ENCODE results near the gene ANKRD13B. TPM values are rescaled to one million over a fixed set of nuclear protein-coding genes. Genes with fewer than 3 reads are reported as not detected.

The ANKRD13B gene
- total and polyA plus RNA-seq, 2 of the 13 experiments (the other 11 are each of a cell fraction or from before 2014, with no cell fraction given) = 1.7 to 1.8 TPM

GRCh38 chr17:29617125-29617480, 24.2 kb downstream of the ANKRD13B start (continued):
- no peak for TF ChIP-seq ZNF850 (CRISPR knock-in tag; conservative IDR thresholded peaks at IDR 0.05)
- TF ChIP-seq YEATS2 (CRISPR knock-in tag; IDR thresholded peaks at IDR 0.05; ENCODE audit: borderline replicate concordance) = no peak
- TF ChIP-seq STAG1 (CRISPR knock-in tag; IDR thresholded peaks at IDR 0.05) = peak; percentile 51
- TF ChIP-seq SP5 (CRISPR knock-in tag; IDR thresholded peaks at IDR 0.05; ENCODE audit: borderline replicate concordance, low read depth) = 0 out of 2 replicates have a peak, but pooled peaks have one; percentile 11
- no peak for TF ChIP-seq BCL3 (CRISPR knock-in tag; IDR thresholded peaks at IDR 0.05)
- no peak for TF ChIP-seq ZSCAN21 (CRISPR knock-in tag; IDR thresholded peaks at IDR 0.05; ENCODE audit: borderline replicate concordance)
- TF ChIP-seq REPIN1 (CRISPR knock-in tag; IDR thresholded peaks at IDR 0.05; ENCODE audit: borderline replicate concordance, low read depth) = 0 out of 2 replicates have a peak, but pooled peaks have one; percentile 43
- peak; percentile 51; the same call in 1 of the 2 replicates for TF ChIP-seq ZNF263 (CRISPR knock-in tag; IDR thresholded peaks at IDR 0.05)
- no peak for TF ChIP-seq TRIM22 (IDR thresholded peaks at IDR 0.05)
- TF ChIP-seq ZNF883 (CRISPR knock-in tag; IDR thresholded peaks at IDR 0.05; ENCODE audit: not compliant biosample characterization) = no peak
- peak; percentile 46; the same call in 1 of the 2 replicates for TF ChIP-seq FOSL2 (CRISPR knock-in tag; IDR thresholded peaks at IDR 0.05)
- no peak for TF ChIP-seq TOE1 (CRISPR knock-in tag; IDR thresholded peaks at IDR 0.05)
- TF ChIP-seq NR2F2 (IDR thresholded peaks at IDR 0.05; ENCODE audit: borderline replicate concordance, low read depth) = no peak
- TF ChIP-seq ZNF558 (CRISPR knock-in tag; IDR thresholded peaks at IDR 0.05; ENCODE audit: borderline replicate concordance) = no peak
- no peak for TF ChIP-seq NR1H2 (CRISPR knock-in tag; IDR thresholded peaks at IDR 0.05; ENCODE audit: borderline replicate concordance, low read depth)
- no peak for TF ChIP-seq ATF6 (CRISPR knock-in tag; conservative IDR thresholded peaks at IDR 0.05)
- no peak for TF ChIP-seq GRHL1 (CRISPR knock-in tag; conservative IDR thresholded peaks at IDR 0.05)
- no peak for TF ChIP-seq PTBP1 (IDR thresholded peaks at IDR 0.05; ENCODE audit: low read depth, low read length, poor library complexity, severe bottlenecking)
- TF ChIP-seq GZF1 (CRISPR knock-in tag; IDR thresholded peaks at IDR 0.05) = 0 out of 2 replicates have a peak, but pooled peaks have one; percentile 42
- peak; percentile 66; the same call in 1 of the 2 replicates for TF ChIP-seq MAX (IDR thresholded peaks at IDR 0.05)
- TF ChIP-seq HOMEZ (CRISPR knock-in tag; IDR thresholded peaks at IDR 0.05; ENCODE audit: low read depth) = peak; percentile 21; the same call in 1 of the 2 replicates

Measured in HepG2 (cell line).